OCI-LY7 (cell line): ENCODE results near the gene PALLD. TPM values are rescaled to one million over a fixed set of nuclear protein-coding genes. Genes with fewer than 3 reads are reported as not detected.

ENCODE experiments used
- BruUV-seq: library from RNA; stranded (reverse); fragments of 400-500 nt; replicated peaks from 2 replicates; lab custom pipeline; 2021; lab: Mats Ljungman, UMichigan
- CTCF ChIA-PET: fragments of 300-600 bp; sonication (Branson Sonifier 250); formaldehyde crosslinking; loops from one replicate; lab custom pipeline; 2022; ENCODE audit warnings: antibody characterized with exemption; ENCODE audit not compliant: unreplicated experiment; lab: Charles Lee
- POLR2A ChIA-PET: fragments of 300-600 bp; sonication (Branson Sonifier 250); formaldehyde crosslinking; loops from one replicate; lab custom pipeline; 2022; ENCODE audit warnings: antibody characterized with exemption; lab: Charles Lee
- DNase-seq: peaks from one replicate; pipeline ENCODE4 v3.0.0-alpha.2; 2015; ENCODE audit warnings: low spot score
- H2AFZ ChIP-seq: fragments of 200-600 bp; sonication (generic), shearing (Covaris generic); 2 replicates; pipeline ENCODE4 v1.6.1; 2014; ENCODE audit warnings: mild to moderate bottlenecking, antibody characterized with exemption, low read length, moderate library complexity
- H3K27ac ChIP-seq: fragments of 200-600 bp; sonication (generic); 2 replicates; pipeline ENCODE4 v1.5.1; 2014; ENCODE audit warnings: mixed run types, low read depth, mild to moderate bottlenecking, moderate library complexity, low read length, inconsistent platforms; ENCODE audit not compliant: poor library complexity, severe bottlenecking
- H3K36me3 ChIP-seq: fragments of 200-600 bp; sonication (generic); 2 replicates; pipeline ENCODE4 v1.6.1; 2014; ENCODE audit warnings: mild to moderate bottlenecking, antibody characterized with exemption, low read length, moderate library complexity, mixed read lengths; ENCODE audit not compliant: insufficient read depth
- H3K4me1 ChIP-seq: fragments of 200-600 bp; sonication (generic); 2 replicates; pipeline ENCODE4 v1.5.1; 2014; ENCODE audit warnings: mild to moderate bottlenecking, low read length; ENCODE audit not compliant: insufficient read depth, poor library complexity, severe bottlenecking
- H3K4me2 ChIP-seq: fragments of 200-600 bp; sonication (generic); 2 replicates; pipeline ENCODE4 v1.6.1; 2014; ENCODE audit warnings: mild to moderate bottlenecking, low read length
- H3K4me3 ChIP-seq: fragments of 200-600 bp; sonication (generic); 2 replicates; pipeline ENCODE4 v1.5.1; 2014; ENCODE audit warnings: mild to moderate bottlenecking, low read depth, low read length; ENCODE audit not compliant: poor library complexity, severe bottlenecking
- H3K79me2 ChIP-seq: fragments of 200-600 bp; sonication (generic); 2 replicates; pipeline ENCODE4 v1.6.1; 2016; ENCODE audit warnings: low read depth, mild to moderate bottlenecking, low read length, moderate library complexity, mixed read lengths; ENCODE audit not compliant: insufficient read depth
- H3K9me2 ChIP-seq: fragments of 200-600 bp; sonication (generic); 2 replicates; pipeline ENCODE4 v1.6.1; 2016; ENCODE audit warnings: mild to moderate bottlenecking, low read length, mixed read lengths; ENCODE audit not compliant: insufficient read depth
- H3K9me3 ChIP-seq: fragments of 200-600 bp; sonication (generic); 2 replicates; pipeline ENCODE4 v1.6.1; 2014; ENCODE audit warnings: mild to moderate bottlenecking, mixed run types, low read length, mixed read lengths
- H4K20me1 ChIP-seq: fragments of 200-600 bp; sonication (generic); 2 replicates; pipeline ENCODE4 v1.6.1; 2014; ENCODE audit warnings: mild to moderate bottlenecking, antibody characterized with exemption, low read length, moderate library complexity, mixed read lengths; ENCODE audit not compliant: insufficient read depth
- EZH2phosphoT487 ChIP-seq: fragments of 200-600 bp; sonication (generic); IDR thresholded peaks from 2 replicates; pipeline ENCODE4 v1.6.1; 2018; ENCODE audit warnings: low read depth, borderline replicate concordance, mild to moderate bottlenecking, mixed run types, antibody characterized with exemption, low read length, moderate library complexity, mixed read lengths
- intact Hi-C: fragments of 100-400 bp; cut with micrococcal nuclease; formaldehyde crosslinking; loops from one replicate; pipeline ENCODE4 v1.10.0; 2022; ENCODE audit not compliant: unreplicated experiment
- total RNA-seq, 2 experiments: library from RNA; depleted of rRNA in 1 of 2; stranded (reverse); fragments of >200 nt in 1 of 2; shearing (Covaris generic) in 1 of 2; gene quantifications; 2 replicates each; pipeline ENCODE4 v1.2.3, GENCODE V29; 2014 to 2022
- TF ChIP-seq, protein P1 (sequence below): fragments of 200-600 bp; sonication (generic); conservative IDR thresholded peaks from 2 replicates; pipeline ENCODE4 v1.5.1; 2014; ENCODE audit warnings: mild to moderate bottlenecking, antibody characterized with exemption, low read length, moderate library complexity, mixed read lengths

Gene PALLD
- total RNA-seq, 2 experiments from 2014 or later: 0.73 to 2.8 TPM

DNA sequence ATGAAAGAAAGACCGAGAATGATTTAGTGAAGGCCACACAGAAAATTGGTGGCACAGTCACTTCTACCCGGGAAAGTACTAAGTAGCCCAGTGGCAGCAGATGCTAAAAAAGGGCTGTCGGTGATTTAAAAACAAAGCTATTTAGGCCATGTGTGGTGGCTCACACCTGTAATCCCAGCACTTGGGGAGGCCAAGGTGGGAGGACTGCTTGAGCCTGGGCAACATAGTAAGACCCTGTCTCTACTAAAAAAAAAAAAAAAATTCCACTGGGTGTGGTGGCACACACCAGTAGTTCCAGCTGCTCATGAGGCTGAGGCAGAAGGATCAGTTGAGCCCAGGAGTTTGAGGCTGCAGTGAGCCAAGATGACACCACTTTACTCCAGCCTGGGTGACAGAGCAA, 369.0 kb downstream of the PALLD start:
- no peak for DNase-seq
- H4K20me1 ChIP-seq: no peaks in the 10 kb centered on the region
- no peak overlapping the region for H3K4me3 ChIP-seq
- ChIA-PET POLR2A (no interaction called here), CTCF (no interaction called here)
- TF ChIP-seq, protein P1, sequence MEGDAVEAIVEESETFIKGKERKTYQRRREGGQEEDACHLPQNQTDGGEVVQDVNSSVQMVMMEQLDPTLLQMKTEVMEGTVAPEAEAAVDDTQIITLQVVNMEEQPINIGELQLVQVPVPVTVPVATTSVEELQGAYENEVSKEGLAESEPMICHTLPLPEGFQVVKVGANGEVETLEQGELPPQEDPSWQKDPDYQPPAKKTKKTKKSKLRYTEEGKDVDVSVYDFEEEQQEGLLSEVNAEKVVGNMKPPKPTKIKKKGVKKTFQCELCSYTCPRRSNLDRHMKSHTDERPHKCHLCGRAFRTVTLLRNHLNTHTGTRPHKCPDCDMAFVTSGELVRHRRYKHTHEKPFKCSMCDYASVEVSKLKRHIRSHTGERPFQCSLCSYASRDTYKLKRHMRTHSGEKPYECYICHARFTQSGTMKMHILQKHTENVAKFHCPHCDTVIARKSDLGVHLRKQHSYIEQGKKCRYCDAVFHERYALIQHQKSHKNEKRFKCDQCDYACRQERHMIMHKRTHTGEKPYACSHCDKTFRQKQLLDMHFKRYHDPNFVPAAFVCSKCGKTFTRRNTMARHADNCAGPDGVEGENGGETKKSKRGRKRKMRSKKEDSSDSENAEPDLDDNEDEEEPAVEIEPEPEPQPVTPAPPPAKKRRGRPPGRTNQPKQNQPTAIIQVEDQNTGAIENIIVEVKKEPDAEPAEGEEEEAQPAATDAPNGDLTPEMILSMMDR: no peak
- TF ChIP-seq EZH2phosphoT487: no peak
- H3K9me3 ChIP-seq: no peaks in the 10 kb centered on the region
- no peaks in the 10 kb centered on the region for H3K4me1 ChIP-seq
- no TSS peak for BruUV-seq
- H3K9me2 ChIP-seq: no peaks in the 10 kb centered on the region
- no peaks in the 10 kb centered on the region for H3K79me2 ChIP-seq
- no peaks in the 10 kb centered on the region for H3K36me3 ChIP-seq
- no peak overlapping the region for H3K4me2 ChIP-seq
- H2AFZ ChIP-seq: no peak overlapping the region
- no peak overlapping the region for H3K27ac ChIP-seq
- intact Hi-C loops: no loop called here

DNA sequence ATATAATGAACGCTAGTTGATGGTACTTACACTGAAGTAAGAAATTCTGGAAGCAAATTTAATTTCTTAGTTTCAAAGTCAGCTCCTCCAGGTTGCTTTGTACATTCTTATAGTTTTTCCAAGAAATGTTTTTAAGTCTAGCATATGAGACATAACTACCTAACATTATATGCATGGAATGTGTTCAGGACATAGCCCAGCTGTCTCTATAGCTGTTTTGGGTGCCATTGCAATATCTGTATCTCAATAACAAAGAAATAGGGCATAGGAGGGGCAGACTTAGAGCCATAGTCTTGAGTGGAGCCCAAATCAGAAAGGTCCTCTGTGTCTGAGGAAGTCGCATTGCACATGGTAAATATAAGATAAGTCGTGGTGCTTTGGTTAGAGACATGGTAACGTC, 369.8 kb downstream of the PALLD start:
- Histone ChIP-seq H3K9me3 (no peaks in the 10 kb centered on the region), H3K9me2 (no peaks in the 10 kb centered on the region), H3K36me3 (no peaks in the 10 kb centered on the region), H4K20me1 (no peaks in the 10 kb centered on the region), H2AFZ (no peak overlapping the region), H3K4me2 (no peak overlapping the region), H3K79me2 (no peaks in the 10 kb centered on the region), H3K27ac (no peak overlapping the region), H3K4me3 (no peak overlapping the region), H3K4me1 (no peaks in the 10 kb centered on the region)
- no TSS peak for BruUV-seq
- ChIA-PET POLR2A (no interaction called here), CTCF (no interaction called here)
- DNase-seq: no peak
- no peak for TF ChIP-seq EZH2phosphoT487
- TF ChIP-seq, protein P1: no peak
- intact Hi-C loops: no loop called here

DNA sequence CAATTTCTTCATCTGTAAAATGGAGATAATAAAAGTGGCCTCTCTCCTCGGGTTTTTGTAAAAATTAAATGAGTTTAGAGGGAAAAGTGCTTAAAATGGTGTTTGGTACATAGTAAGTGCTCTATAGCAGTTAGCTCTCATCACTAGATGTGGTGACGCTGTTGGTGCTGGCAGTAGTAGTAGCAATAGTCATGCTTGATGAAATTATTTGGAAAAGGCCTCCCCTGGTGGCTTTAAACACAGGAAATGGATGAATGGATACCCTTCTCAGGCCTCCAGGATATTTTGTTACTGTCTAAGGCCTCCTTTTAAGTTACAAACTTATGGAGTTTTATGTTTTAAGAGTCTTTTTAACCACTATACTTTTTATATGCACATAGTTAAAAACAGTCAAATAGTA, 370.3 kb downstream of the PALLD start:
- Histone ChIP-seq H3K36me3 (no peaks in the 10 kb centered on the region), H3K79me2 (no peaks in the 10 kb centered on the region), H3K27ac (no peak overlapping the region), H2AFZ (no peak overlapping the region), H4K20me1 (no peaks in the 10 kb centered on the region), H3K4me1 (no peaks in the 10 kb centered on the region), H3K4me3 (no peak overlapping the region), H3K9me2 (no peaks in the 10 kb centered on the region), H3K4me2 (no peak overlapping the region), H3K9me3 (no peaks in the 10 kb centered on the region)
- intact Hi-C loops: no loop called here
- BruUV-seq: no TSS peak
- DNase-seq: no peak
- ChIA-PET CTCF (no interaction called here), POLR2A (no interaction called here)
- no peak for TF ChIP-seq EZH2phosphoT487
- TF ChIP-seq, protein P1: no peak
